GM20431 (cell line): ENCODE results near the gene ADRA1B.

Experiments used
- in situ Hi-C: fragments of 300-500 bp; cut with MseI, MboI; formaldehyde crosslinking; loops from one replicate; pipeline ENCODE4 v1.15.0; 2020; ENCODE audit warnings: low sequenced_read_pairs; ENCODE audit not compliant: unreplicated experiment

Gene ADRA1B

GRCh38 chr5:159899067-159900049 is 16.9 kb upstream of the ADRA1B start:
- in situ Hi-C loops = no loop called here

- in situ Hi-C loops = no loop called here
Observed at GRCh38 chr5:159901308-159901707, 15.0 kb upstream of the ADRA1B start.

GRCh38 chr5:159901772-159902171 is 14.5 kb upstream of the ADRA1B start:
- in situ Hi-C loops = no loop called here

- in situ Hi-C loops = no loop called here
Observed at GRCh38 chr5:159902444-159903121, 13.7 kb upstream of the ADRA1B start.

- in situ Hi-C loops = no loop called here
Observed at GRCh38 chr5:159903131-159903530, 13.2 kb upstream of the ADRA1B start.

- in situ Hi-C loops = no loop called here
Observed at GRCh38 chr5:159904874-159905273, 11.4 kb upstream of the ADRA1B start.

- in situ Hi-C loops = no loop called here
Observed at GRCh38 chr5:159905496-159905895, 10.8 kb upstream of the ADRA1B start.

GRCh38 chr5:159906463-159906862 is 9.8 kb upstream of the ADRA1B start:
- in situ Hi-C loops = no loop called here

- in situ Hi-C loops = no loop called here
Observed at GRCh38 chr5:159906943-159907342, 9.3 kb upstream of the ADRA1B start.

GRCh38 chr5:159907689-159908590 is 8.3 kb upstream of the ADRA1B start:
- in situ Hi-C loops = no loop called here

GRCh38 chr5:159908591-159908940 is 7.7 kb upstream of the ADRA1B start:
- in situ Hi-C loops = no loop called here

- in situ Hi-C loops = no loop called here
Observed at GRCh38 chr5:159909126-159909525, 7.2 kb upstream of the ADRA1B start.

GRCh38 chr5:159910207-159910842 is 6.0 kb upstream of the ADRA1B start:
- in situ Hi-C loops = no loop called here

GRCh38 chr5:159910843-159911229 is 5.4 kb upstream of the ADRA1B start:
- in situ Hi-C loops = no loop called here

GRCh38 chr5:159911349-159911748 is 4.9 kb upstream of the ADRA1B start:
- in situ Hi-C loops = no loop called here

- in situ Hi-C loops = no loop called here
Observed at GRCh38 chr5:159912033-159912800, 4.1 kb upstream of the ADRA1B start.

GRCh38 chr5:159913048-159913447 is 3.2 kb upstream of the ADRA1B start:
- in situ Hi-C loops = no loop called here

GRCh38 chr5:159913501-159913900 is 2.8 kb upstream of the ADRA1B start:
- in situ Hi-C loops = no loop called here
